CD4-positive, alpha-beta T cell treated with Interleukin-17A for 1 hour (primary cell): ENCODE results near the gene SEMA4D.

ENCODE experiments used
- DNase-seq: peaks from one replicate; pipeline ENCODE4 v3.0.0-alpha.2; 2020

SEMA4D gene

DNA sequence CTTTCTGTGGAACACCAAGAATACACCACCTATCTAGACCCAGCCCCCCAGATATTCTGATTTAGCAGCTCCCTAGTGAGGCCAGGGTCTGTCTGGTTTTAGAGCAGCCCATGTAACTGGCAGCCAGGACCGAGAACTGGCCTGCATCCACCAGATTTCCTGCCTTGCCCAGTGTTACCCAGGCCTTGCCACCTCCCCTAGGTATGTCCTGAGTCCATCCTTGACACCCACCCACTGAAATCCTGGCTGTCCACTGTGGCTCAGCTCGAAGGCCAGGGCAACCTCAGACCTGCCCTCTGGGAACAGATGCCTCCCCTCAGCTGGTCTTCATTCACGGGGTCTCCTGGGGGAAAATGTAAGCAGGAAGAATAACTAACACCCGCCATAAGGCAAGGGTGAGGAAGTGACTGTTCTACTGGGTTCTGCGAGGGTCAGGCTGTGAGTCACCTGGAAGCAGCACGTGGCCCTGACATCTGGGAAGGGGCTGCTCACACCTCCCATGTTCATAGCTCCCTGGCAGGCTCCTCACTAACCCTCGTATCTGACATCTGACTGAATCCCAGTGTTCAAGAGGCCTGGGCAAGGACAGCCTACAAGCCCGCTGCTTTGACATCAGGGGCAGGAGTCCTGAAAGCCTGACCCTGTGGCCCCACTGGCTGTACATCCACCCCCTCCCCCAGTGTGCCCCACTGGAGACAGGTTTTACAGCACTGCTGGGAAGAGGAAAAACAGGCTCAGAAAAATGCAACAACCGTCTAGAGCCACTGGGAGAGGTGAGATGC lies 72.7 kb downstream of the SEMA4D start:
- no peak for DNase-seq

DNA sequence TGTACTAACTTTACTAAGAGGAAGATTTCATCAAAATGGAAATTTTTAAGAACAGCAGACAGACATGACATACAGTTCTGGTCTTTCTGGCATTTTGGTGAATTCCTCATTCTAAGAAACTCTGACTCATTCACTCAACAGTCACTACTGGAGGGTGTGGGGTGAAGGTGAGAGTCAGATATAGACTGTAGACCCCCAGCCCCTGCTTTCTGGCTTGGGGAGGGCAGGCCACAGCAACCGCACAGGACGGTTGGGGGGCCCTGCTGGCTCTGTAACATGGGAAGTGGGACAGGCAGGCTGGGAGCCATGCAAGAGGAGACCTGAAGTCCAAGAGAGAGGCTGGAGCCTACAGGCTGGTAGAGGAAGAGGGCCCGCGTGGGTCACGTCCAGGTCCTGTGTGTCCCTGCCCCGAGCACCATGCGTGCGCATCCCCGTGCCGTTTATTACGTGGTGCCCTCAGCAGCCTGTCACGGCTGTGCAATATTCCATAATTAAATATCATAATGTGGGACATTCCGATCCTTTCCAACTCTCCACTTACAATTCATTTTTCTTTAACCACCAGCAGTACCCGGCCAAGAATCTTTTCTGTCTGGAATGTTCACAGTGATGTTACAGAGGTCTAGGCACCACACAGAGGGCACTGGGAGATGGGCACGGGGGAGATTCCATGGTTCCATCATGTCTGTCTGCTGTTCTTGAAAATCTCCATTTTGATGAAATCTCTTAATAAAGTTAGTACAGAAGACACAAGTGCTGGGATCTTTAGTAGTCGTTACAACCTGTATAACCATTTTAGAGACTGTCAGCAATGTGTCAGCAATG lies 75.5 kb downstream of the SEMA4D start:
- DNase-seq = peak; percentile 39

DNA sequence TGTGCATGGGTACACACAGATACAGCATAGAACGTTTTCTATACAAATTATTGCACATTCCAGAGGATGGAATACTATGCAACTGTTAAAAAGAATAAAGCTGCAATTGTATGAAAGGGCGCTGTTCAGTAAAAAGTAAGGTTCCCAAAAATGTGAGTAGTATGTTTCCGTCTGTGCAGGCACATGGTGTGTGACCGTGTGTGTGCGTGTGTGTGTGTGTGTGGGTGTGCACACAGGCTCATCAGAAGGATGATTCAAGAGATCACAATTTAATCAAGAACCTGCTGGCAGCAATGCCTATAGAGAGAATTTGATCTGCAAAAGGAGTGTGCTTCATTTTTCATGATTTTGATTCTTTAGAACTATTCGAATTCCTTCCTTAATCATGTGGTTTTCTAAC lies 76.3 kb downstream of the SEMA4D start:
- DNase-seq = no peak

DNA sequence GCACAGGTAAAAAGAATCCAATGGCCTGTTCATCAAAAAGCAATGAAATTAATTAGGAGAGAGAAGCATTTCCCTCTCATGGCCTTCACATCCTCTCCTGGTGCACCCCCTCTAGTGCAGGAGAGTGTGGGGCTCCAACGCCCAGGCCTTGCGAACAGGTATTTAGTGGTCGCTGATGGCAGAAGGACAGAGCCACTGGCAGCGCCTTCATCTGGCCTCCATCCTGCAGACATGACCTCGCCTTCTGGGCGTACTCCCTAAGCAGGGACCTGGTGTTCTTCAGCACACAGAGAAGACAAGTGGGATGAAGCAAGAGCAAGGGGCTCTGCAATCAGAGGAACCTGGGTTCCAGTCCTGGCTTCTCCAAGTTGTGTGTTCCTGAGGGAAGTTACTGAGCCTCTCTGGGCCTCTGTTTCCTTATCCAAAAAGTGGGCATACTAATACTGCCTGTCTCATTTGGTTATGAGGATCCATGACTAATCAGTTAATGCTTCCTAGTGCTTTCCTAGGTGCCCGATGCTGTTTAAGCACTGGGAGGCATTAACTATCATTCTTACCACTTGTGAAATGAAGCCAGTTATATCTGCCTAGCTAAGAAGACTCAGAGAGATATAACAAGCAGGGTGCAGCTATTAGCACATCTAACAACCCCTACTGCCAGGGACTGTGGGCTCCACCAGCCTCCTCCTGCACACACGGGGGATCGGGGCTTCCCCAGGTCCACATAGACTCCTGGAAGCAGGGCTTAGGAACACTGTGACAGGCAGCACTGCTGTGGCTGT lies 77.3 kb downstream of the SEMA4D start:
- no peak for DNase-seq

DNA sequence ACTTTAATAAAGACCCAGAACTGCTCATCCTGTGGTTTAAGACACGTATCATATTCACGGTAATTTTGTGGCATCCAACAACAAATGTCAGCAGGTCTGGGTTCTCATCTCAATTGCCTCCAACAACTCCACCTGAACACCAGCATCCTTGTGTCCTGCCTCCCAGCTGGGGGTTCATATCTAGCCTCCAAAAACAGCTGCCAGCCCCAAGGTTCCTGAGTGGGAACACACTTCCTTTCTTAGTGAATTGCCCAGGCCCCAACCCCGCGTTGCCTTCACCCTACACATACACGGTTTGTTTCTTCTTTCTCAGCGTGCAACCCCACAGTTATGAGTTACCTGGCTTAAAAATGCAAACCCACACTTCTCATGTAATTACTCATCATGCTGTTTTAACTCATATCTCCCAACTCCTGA lies 77.9 kb downstream of the SEMA4D start:
- DNase-seq = peak; percentile 49

DNA sequence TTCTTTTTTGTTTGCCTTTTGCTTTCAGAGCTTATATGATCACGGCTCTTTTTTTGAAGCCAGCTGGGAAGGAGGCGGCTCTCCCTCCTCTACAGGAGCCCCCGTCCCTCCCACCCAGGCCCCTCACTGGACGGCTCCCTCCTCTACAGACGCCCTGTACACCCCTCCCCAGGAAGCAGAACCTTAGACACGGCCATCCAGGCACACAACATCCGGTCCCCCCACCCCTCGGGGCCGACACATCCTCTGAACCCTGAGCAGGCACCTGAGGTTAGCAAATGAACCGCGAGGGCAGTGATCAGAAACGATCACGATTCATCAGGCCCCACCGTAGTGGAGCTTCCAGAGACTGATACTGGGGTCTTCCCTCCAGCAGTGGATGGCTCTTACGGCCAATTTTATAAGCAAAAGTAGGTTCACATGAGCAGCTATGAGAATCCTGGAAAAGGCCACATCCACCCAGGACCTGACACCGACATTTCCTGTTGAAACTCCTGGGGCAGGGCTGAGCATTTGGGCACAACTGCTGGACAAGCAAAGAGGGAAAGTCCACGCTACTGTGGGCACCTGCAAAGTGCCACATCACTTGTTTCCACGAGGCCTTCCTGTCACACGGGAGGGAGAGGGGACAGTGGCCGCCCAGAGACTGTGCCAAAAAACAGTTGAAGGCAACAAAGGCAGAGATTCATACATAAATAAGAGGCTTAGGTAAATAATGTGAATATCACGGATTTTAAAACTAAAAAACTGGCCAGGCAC lies 78.9 kb downstream of the SEMA4D start:
- peak; percentile 79 for DNase-seq

DNA sequence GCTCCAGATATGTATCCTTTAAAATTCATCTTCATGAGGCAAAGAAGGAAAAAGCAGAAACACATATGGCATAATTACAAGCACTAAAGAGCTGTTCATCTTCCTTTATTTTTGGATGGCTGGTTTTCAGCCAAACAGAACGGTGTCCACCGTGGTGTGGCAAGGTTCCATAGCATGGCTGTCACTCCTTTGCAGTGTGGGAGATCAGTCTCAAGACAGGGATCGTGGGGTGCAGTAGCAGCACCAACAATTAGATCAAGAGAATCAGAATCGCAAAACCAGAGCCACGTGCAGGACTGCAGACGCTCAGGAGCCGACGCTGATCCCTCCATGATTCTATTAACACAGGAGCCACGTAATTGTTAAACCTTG lies 79.5 kb downstream of the SEMA4D start:
- no peak for DNase-seq

DNA sequence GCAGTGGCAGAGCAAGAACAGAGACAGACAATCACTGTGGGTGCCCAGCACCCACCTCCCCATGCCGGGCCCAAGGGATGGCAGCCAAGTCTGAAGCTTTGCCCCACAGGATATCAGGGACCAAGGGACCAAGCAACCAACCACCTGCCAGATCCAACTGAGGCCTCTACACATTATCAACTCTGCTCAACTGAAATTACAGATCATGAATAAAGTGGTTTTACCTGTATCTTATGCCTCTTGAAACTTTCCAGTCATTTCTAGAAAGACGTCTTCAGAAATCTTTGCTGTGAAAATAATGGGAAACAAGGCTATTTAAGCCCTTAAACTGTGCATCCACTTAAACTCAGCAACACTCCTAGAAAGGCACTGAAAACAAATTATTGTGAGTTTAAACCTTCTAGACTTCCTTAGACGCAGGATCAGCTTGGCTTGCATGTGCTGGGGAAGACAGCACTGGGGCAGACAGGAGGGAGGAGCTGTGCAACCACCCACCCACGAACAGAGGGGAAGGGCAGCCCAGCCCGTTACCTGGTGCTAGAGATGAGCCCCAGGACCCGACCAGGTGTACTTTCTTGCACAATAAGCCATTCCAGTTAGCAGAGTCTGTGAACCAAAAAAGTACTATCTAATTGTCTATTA lies 80.0 kb downstream of the SEMA4D start:
- peak; percentile 33 for DNase-seq

DNA sequence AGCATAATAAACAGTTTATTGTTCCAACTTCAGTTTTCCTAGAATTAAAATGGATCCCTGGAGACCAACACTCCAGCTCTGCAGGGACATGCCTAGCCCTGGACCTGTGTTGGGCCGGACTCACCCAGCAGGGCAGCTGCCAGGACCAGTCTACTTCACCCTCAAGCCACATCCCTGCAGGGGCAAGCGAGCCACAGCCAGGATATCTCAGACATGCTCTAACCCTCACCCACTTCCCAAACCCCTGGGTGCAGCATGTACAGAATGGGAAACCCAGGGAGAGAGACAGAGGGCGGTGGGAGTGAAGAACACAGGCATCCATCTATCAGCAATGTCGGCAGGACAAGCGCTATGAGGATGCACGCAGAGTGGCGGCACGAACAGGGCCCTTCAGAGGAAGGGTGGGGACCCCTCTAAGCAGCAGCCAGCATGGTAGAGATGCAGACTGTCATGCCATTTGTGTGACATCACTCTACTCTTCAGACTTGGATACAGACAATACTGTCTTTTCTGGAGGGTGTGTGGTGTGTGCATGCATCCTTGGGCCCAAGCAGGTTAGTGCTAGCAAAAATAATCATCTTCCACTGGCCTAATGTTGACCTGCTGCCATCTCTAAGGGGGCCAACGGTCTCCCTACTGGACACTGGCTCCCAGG lies 83.1 kb downstream of the SEMA4D start:
- no peak for DNase-seq

DNA sequence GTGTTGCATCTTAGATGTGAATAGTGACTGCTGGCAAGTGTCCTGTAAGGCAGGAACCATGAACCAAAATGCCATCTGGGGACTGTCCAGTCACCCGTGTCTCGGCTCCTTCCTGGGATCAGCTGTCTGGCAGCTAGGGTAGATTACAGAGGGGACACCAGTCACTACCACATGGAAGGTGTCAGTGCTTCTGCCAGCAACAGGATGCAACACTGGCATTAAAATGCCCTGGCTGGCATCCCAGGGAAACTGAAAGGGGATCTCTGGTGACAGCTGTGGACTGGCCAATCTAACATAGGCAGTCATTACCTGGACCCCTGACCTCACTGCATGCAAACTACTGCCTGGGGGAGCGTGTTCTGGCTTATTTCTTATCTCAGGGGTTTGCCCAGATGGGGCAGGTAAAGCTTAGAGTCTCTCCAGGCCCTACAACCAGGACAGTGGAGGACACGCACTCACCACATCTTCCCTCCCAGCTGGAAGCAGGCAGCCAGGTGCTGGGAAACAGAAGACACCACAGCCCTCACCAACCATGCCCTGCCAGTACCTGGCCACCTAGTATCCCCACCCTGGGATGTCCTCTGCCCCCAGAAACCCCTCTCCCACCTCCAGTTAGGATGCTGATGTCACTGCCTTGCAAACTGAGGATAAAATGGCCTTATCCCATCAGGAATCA lies 83.8 kb downstream of the SEMA4D start:
- DNase-seq = no peak

DNA sequence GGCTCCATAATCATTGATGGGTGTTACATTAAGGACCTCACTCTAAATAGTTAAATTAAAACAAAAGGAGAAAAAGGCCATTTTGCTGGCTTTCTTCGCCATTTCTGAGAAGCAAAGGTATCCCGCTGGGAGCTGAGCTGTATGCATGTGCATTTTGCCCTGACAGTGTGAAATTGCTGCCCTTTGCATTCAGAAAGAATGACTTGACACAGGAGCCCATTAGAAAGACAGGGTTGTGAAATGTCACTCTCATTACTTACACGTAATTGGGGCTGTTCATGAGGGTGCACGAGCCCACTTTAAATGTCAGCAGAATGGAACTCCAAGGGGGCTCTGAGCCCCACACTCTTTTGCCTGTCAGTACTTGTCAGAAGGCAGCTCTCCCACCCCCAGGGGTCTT lies 85.0 kb downstream of the SEMA4D start:
- no peak for DNase-seq

DNA sequence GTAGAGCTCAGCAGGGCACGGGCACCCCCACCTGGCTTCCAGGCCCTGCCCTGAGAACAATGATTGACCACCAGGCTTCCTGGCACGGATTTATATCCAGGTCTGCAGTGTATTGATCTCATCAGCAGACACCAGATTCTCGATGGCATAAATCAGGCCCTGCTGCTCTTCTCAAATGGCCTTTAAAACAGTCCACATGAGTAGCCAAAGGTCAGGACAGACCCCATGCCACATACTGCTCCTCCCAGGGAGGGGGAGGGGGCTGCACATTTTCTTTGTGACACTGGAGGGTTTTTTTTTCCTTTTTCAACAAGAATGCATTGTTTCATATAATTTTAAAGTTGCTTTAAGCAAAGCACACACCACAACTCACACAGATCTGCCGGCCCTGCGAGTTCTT lies 85.4 kb downstream of the SEMA4D start:
- no peak for DNase-seq

DNA sequence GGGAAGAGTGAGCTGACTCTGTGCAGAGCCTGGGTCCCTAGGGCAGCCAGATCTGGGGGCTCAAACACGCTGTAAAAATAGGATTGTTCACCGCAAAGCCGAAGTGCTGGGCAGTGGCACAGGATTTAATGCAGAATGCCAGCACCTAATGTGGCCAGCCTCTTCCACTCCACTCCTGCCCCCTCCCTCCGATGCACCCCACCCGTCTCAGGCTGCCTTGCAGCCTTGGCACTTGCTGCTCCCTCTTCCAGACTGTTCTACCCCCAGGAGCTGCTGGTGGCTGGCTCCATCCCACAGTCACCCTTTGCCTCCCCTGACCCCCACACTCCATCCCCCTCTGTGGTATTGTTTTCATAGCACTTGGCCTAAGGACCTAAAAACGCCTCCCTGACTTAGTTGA lies 86.2 kb downstream of the SEMA4D start:
- no peak for DNase-seq

DNA sequence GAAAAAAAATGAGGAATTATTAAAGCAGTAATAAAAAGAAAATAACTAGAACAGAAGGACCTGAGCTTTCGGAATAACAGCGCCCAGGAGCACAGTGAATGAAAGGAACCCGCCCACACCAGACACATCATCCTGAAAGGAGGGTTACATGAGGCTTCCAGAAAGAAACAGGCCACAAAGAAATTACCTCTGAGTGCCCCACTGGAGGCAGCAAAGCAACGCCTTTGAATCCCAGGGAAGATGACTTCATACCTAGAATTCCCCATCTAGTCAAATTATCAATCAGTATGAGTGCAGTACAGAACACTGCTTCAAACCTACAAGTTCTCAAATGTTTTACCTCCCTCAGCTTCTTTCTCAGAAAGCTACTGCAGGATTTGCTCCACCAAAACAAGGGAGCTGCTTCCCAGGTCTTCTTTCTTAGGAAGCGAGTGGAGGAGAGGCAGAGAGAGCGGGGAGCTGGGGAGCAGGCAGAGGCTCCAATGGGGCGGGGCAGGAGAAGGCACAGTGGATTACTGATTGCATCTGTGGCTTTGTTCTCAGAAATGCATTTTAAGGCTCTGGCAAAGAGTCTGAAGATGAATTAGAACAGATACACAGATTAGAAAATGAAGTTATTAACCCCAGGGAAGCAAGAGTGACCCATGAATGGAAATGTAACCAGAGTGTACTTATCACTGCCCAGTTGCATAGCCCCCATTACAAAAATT lies 87.1 kb downstream of the SEMA4D start:
- peak; percentile 58 for DNase-seq

DNA sequence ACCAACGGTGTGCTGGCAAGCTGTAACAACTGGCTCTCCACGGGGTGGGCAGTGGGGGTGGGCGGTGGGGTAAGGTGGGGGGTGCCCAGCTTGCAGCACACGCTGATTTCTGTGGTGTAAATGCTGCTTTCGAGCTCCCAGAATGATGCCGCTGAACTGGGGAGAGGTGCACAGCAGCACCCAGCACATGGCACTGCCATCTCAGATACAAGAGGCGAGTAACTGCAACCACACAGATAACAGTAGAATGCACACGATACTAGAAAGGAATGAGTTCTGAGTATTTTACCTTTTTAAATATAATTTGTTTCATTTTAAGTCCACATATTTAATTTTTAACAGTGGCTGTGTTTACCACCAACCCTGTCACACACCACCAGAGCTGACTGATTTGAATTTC lies 87.9 kb downstream of the SEMA4D start:
- no peak for DNase-seq

DNA sequence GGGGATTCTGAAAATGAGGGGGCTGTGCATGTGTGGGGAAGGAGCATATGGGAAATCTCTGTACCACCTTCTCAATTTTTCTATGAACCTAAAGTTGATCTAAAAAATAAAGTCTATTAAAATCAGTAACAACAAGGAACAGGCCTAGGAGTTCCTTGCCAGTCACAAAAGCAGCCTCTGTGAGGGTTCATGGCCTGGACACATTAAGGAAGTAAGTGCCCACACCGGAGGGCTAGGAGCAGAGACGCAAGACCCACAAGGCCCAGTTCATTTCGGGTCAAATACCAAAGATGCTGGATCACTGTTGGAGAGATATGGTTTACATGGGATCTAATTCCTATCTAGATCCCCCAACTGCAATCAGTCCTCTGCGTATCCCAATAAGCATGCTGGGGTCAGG lies 88.4 kb downstream of the SEMA4D start:
- no peak for DNase-seq

DNA sequence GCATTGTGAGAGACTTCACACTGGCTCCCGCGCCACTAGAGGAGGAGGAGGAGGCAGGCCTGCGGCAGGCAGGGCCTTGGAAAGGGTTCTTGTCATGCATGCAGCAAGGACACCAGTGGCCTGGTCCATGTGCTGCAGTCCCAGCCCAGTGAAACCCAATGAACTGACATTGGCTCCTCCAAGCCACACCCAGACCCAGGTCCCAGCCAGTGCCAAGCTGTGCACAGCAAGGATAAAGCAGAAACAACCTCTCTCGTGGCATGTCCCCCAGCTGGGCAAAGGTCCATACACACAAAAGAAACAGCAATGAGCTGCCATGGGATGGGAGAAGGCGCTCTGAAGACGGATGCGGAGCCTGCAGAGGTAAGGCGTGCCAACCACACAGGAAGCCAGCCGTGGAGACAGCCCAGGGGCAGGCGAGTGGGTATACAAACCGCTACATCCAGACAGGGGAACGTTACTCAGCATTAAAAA lies 89.2 kb downstream of the SEMA4D start:
- DNase-seq = peak; percentile 78

DNA sequence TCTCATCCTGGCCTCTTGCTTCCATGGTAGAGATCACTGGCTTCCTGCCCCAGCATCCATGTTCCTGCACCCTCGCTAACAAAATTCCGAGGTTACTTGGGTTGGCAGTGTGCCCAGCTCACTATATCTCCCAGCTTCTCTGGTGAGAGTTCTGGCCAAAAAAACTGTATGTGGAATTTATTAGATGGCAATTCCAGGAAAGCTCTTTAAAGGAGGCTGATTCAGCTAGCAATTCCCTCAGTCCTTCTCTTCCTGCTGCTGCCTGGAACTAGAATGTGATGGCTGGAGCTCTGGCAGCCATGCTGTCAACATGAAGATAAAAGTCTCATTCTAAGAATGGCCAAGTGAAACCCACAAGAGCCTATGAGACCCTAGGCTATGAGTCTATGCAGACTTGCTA lies 90.8 kb downstream of the SEMA4D start:
- DNase-seq = no peak

DNA sequence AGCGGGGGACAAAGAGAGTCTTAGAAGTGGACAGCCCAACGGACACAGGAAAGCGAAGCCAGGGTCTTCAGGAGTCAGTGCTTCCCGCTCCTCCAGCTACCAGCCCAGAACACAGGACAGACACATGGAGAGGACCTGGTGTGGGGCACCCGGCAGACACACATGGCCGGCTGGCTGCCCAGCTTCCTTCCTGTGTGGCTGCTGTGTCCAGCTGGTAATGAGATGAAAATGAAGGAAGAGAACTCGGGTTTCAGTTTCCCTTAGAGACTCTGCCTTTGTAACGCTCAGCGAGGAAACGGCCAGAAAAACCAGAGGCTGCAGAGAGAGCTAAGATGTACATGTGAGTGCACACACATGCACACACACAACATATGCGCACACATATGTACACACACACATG lies 92.1 kb downstream of the SEMA4D start:
- no peak for DNase-seq

DNA sequence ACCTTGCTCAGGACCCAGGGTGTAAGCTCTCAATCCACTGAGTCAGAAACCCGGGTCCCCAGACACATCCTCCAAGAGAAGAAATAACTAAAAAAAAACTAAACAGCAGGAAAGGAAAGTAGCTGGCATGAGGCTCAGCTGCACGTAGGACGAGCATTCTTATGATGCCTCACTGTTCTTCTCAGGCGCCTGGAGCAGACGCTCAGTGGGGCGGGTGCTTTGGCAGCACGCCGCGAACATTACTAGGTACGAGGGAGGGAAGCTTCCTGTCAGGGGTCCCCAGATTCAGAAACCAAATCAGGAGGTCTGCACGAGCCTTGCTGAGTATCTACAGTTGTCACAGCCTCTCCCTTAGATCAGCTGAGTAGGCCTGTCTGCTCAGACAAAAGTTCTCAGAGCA lies 93.8 kb downstream of the SEMA4D start:
- no peak for DNase-seq
